NCI-H1105 (cell line): ENCODE data around the gene NPC2.
"Not testable (repeated sequence)": the region's sequence is repeated elsewhere in the genome, so short reads cannot be mapped to it uniquely, and the experiment has no call there.

Source experiments
- DNase-seq: peaks from one replicate; lab custom pipeline; 2025; lab: John Stamatoyannopoulos, UW

NPC2 gene

DNA sequence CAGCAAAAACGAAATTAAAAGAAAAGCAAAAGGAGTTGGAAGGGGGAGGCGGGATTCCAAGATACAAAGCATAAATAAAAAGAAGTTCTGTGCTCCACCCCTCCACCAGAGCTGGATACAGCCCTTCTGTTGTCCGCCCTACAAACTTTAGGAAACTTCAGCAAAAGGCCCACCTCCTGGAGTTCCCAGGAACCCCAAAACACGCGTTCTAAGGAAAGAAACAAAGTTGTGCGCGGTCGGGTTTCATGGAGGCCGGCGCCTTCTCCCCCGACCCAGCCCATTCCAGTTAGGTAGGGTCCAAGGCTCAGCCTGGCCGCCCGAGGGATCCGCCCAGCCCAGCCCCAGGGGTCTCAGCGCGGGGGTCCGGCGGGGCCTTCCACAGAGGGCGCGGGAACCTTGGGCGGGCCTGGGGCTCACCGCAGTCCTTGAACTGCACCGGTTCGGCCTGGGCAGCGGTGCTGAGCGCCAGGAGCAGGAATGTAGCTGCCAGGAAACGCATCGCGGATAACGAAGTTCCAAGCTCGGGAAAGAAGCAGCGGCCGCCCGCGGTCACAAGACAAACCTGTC is at the start of gene NPC2:
Gene NPC2, minus strand, starts transcription at position 530 of the 567 bp plus-strand sequence. Its CDS starts 31 bp downstream, at position 499.
- no peak for DNase-seq

GRCh38 chr14:74542056-74542685 is 49.1 kb upstream of the NPC2 start:
- no peak for DNase-seq

DNA sequence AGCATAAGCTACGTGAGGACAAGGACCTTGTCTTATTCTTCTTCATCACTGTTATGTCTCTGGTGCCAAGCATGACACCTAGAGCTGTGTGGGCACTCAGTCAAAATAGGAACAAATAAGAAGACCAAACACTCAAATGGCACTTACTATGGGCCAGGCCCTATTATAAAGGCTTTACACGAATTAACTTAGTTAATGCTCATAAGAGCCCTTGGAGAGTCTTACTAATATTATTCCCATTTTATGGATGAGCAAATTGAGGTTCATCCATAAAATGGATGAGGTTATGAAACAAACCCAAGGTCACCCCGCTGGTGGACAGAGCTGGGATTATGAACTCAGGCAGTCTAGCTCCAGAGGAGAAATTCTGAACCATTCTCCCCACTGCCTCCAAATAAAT is 48.1 kb upstream of the NPC2 start:
- no peak for DNase-seq

- DNase-seq = no peak
Observed at GRCh38 chr14:74539503-74539902, 46.4 kb upstream of the NPC2 start.

DNA sequence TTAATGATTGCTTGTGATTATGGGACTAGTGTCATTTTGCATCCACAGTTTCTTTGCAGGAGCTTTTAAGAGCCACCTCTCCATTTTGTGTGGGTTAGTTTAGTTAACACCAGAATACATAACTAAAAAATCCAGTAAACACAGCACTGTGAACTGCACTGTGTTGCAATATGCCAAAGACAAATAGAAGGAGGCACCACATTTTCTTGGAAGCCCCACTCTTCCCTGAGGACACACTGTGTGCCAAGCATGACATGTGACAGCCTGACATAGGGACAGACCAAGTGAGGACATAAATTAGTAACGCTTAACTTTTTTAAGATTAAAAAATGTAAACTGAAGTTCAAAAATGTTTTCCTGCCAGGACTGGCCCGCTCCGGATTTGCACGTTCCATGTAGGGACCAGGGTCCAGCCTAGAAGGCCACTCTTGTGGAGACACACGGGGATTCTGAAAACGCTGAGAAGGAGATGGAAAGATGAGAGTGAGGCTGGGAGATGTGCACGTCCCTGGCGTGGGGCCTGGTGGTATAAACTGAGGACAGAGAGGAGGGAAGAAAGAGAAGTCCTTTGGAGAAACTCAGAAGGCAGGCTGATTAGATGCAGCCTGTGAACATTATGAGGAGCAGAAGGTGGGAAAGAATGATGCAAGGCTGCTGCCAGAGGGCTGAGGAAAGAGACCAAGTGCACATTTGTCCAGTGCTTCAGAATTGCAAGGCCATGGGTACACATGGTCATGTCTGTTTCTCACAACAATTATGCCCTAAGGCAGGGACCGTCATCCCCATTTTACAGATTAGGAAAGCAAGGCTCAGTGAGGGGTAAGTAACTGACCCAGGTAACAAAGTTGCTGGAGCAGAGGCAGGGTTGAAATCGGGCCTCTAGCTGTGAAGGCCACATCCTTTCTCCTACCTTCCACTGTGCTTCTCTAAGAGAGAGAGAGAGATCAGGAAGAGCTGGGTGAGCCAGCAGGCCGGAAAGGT is 45.6 kb upstream of the NPC2 start:
- DNase-seq = no peak

DNA sequence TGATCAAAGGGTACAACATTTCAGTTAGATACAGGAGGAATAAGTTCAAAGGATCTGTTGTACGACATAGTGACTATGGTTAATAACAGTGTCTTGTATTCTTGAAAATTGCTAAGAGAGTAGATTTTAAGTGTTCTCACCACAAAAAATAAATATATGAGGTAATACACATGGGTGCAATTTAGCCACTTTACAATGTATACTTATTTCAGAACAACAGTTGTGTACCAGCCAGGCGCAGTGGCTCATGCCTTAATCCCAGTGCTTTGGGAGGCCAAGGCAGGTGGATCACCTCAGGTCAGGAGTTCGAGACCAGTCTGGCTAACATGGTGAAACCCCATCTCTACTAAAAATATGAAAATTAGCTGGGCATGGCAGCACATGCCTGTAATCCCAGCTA is 43.2 kb upstream of the NPC2 start:
- not testable (repeated sequence) for DNase-seq

DNA sequence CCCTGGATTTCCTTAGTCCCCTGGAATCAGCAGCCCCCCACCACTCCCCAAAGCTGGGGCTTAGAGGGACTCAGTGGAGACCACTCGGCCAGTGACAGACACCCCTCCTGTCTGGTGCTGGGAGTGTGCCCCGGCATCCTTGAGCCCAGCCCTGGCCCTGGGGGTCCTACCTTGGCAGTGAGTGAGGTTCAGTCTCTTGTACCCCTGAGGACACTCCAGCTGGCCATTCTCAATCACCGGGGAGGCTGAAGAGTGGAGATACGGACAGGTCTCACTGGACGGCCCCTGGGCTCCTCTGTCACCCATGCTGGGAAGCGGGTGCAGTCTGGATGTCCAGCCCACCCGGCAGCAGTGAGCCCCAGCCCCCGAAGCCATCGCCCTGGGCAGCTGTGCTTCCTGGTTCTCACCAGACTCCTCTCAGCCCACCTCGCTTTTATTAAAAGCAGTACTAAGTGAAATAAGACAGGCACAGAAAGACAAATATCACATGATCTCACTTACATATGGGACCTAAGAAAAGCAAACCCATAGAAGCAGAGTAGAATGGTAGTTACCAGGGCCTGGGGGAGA is 42.7 kb upstream of the NPC2 start:
- DNase-seq = no peak

- no peak for DNase-seq
Observed at GRCh38 chr14:74533576-74533975, 40.5 kb upstream of the NPC2 start.

DNA sequence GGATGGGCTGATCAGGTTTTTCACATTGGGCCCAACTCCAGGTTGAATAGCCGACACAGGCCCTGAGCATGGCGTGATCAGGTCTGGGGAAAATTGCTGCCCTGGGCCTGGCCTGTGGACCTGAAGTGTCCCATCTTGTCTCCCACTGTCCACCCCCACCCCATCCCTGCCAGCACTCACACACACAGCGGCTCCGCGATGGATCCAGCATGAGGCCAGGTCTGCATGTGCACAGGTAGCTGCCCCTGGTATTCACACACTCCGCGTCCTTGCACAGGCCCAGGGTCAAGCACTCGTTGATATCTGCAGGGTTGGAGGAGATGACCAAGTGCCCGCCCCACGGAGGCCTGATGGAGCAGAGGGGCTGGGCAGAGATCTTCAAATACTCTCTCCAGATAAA is 39.1 kb upstream of the NPC2 start:
- DNase-seq = no peak

- DNase-seq = no peak
Observed at GRCh38 chr14:74531467-74531866, 38.4 kb upstream of the NPC2 start.

DNA sequence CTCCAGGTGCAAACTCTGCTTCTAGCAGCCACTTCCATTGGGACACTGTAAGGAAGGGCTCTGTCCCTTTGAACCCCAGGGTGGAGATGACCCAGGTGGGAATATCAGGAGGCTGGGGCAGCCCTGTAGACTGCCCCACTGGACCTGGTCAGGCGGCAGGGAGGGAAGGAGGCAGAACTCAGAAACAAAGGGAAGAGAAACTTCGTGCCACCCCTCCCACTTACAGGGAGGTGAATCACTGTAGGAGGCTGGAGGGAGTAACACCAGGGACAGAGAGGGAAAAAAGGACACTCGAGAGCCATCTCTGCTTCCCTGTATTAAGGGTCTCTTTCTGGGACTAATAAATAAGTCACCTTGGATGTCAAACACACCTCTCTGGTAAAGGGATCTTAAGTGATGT is 37.9 kb upstream of the NPC2 start:
- DNase-seq = no peak

DNA sequence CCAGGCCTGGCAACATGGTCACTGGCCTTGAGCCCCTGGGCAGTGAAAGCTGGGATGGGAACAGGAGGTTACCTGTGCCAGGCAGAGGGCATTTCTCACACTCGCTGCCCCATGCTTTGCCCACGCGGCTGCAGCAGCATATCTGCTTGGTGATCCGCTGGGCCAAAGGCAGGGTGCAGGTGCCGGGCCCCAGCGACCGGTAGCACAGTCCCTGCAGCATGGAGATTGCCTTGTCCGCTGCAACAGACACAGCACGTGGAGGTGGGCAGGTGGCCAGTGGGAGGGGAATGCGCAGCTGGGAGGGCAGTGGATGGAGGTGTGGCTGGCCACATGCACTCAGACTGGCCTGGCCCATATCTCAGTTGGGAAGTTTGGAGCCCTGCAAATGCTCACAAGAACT is 35.8 kb upstream of the NPC2 start:
- no peak for DNase-seq

DNA sequence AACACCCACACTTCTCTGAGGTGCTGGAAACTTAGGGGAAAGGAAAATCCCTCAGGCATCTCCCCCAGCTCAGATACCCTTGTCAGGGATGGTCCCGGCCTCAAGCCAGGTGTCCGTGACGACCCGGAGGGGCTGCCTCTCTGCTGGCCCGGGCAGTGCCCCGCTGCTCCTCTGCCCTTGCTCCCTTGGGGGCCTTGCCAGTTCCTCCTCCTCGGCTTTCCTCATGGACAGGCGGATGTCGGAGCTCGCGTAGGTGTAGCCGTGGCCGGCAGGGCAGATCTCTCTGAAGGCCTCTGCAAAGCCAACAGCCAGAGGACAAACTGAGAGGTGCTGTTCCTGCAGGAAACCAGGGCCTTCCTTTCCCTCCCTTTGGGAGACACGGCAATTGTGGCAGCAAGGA is 35.3 kb upstream of the NPC2 start:
- no peak for DNase-seq

- DNase-seq = no peak
Observed at GRCh38 chr14:74527736-74528280, 34.7 kb upstream of the NPC2 start.

DNA sequence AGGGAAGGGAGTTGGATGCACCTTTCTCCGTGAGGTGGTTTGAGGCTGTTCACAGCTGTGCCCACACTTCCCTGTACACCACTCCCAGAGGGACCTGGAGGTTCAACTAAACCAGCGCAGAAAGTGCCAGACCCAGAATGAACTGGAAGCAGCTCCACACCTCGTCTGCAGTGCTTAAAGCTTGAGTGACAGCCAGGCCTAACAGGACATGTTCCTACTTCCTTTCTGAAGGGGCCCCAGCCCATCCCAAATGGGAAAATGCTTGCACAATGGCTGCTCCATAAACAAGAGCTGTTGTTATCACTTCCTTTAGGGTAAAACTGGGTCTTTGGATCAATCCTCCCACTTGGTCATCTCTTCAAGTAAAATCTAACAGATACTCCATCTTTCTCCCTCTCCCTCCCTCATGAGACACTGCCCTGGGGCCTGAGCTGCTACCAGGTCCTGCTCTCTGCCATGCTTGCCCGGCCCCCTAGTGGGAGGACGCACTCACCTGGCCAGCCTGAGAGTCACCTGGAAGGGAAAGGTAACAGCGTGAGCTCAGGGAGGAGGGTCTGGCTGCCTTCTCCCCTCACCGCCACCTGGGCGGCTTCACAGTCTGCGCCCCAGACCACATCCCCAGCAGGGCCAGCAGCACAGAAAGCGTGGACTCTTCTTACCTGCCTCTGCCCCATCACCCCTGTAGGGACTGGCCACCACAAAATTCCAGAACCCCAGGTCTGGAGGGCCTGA is 33.9 kb upstream of the NPC2 start:
- DNase-seq = no peak

- no peak for DNase-seq
Observed at GRCh38 chr14:74525361-74525851, 32.3 kb upstream of the NPC2 start.

DNA sequence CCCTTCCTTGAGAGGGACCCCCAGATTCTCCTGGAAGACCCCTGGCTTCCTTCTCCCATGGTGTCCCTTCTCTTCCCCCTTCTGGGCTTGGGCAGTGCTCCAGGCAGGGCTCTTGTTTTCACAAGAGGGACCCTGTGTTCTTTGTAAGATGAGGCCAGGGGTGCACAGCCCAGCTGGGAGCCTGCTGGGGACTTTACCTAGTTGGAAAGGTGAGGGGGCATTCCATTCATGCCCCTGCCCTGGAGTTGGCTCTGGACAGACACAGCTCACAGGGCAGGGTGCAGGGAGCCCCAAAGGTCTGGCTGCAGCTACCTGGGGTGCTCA is 31.7 kb upstream of the NPC2 start:
- DNase-seq = no peak

GRCh38 chr14:74524076-74524811 is 31.1 kb upstream of the NPC2 start:
- no peak for DNase-seq

- no peak for DNase-seq
Observed at GRCh38 chr14:74522740-74523139, 29.6 kb upstream of the NPC2 start.

DNA sequence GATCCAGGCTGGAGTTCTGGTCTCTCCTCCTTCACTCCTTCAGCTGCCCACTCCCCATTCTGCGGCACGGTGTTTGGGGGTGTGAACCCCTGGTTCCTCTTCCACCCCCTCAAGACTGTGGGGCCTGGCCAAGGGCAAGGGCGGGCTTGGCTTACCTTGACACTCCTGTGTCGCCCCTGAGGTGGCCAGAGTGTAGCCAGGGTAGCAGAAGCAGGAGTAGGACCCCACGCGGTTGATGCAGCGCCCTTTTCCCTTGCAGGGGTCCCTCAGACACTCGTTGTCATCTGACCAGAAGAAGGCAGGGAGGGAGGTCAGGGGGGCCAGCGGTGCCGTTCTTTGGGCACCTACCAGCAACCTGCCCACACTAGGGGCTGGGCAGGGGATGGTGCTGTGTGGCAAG is 28.7 kb upstream of the NPC2 start:
- no peak for DNase-seq
